ENCODE data around the gene PPP1R12B. TPM values are rescaled to one million over a fixed set of nuclear protein-coding genes. Genes with fewer than 3 reads are reported as not detected.
"Not testable (repeated sequence)": the region's sequence is repeated elsewhere in the genome, so short reads cannot be mapped to it uniquely, and the experiment has no call there.

PPP1R12B gene
- total RNA-seq, 1 experiment from 2014 or later, result 21.2 TPM

GRCh38 chr1:202493112-202493511 is 144.6 kb downstream of the PPP1R12B start:
- H3K4me1 ChIP-seq; H3K4me3 ChIP-seq; DNase-seq; H3K27ac ChIP-seq; H3K9me3 ChIP-seq (replicated peaks); H3K27me3 ChIP-seq: not testable (repeated sequence)
- H3K36me3 ChIP-seq, result peaks cover 12% of the 10 kb centered on the region

- Histone ChIP-seq H3K36me3 (peaks cover 12% of the 10 kb centered on the region), H3K27me3 (no peaks in the 10 kb centered on the region), H3K27ac (no peak overlapping the region), H3K4me1 (no peaks in the 10 kb centered on the region), H3K4me3 (no peak overlapping the region), H3K9me3 (replicated peaks) (no peaks in the 10 kb centered on the region; the same call in 1 of the 2 replicates)
- DNase-seq, result no peak
Measured at GRCh38 chr1:202498542-202498941, 150.0 kb downstream of the PPP1R12B start.

GRCh38 chr1:202499997-202500396 is 151.5 kb downstream of the PPP1R12B start:
- H3K36me3 ChIP-seq, result peaks cover 12% of the 10 kb centered on the region
- H3K27me3 ChIP-seq; H3K27ac ChIP-seq; DNase-seq; H3K4me3 ChIP-seq; H3K9me3 ChIP-seq (replicated peaks); H3K4me1 ChIP-seq: not testable (repeated sequence)

- Histone ChIP-seq H3K27me3 (no peaks in the 10 kb centered on the region), H3K36me3 (peaks cover 5% of the 10 kb centered on the region), H3K27ac (no peak overlapping the region), H3K4me1 (peaks cover 9% of the 10 kb centered on the region), H3K4me3 (no peak overlapping the region), H3K9me3 (replicated peaks) (no peaks in the 10 kb centered on the region; the same call in 1 of the 2 replicates)
- peak; percentile 25 to 66 for DNase-seq
Measured at GRCh38 chr1:202501281-202501680, 152.8 kb downstream of the PPP1R12B start.

GRCh38 chr1:202505356-202505755 is 156.9 kb downstream of the PPP1R12B start:
- no peaks in the 10 kb centered on the region; the same call in 1 of the 2 replicates for H3K9me3 ChIP-seq (replicated peaks)
- no peaks in the 10 kb centered on the region for H3K27me3 ChIP-seq
- peaks cover 9% of the 10 kb centered on the region for H3K4me1 ChIP-seq
- no peak overlapping the region for H3K4me3 ChIP-seq
- H3K27ac ChIP-seq, result no peak overlapping the region
- no peaks in the 10 kb centered on the region for H3K36me3 ChIP-seq
- no peak for DNase-seq

- not testable (repeated sequence) for H3K4me1 ChIP-seq; H3K27me3 ChIP-seq; H3K27ac ChIP-seq; H3K9me3 ChIP-seq (replicated peaks); H3K36me3 ChIP-seq; DNase-seq; H3K4me3 ChIP-seq
Measured at GRCh38 chr1:202505880-202506575, 157.5 kb downstream of the PPP1R12B start.

GRCh38 chr1:202508863-202509262 is 160.4 kb downstream of the PPP1R12B start:
- H3K27me3 ChIP-seq; H3K36me3 ChIP-seq; DNase-seq; H3K4me1 ChIP-seq; H3K9me3 ChIP-seq (replicated peaks); H3K27ac ChIP-seq; H3K4me3 ChIP-seq: not testable (repeated sequence)

- H3K36me3 ChIP-seq; H3K9me3 ChIP-seq (replicated peaks); H3K27ac ChIP-seq; H3K4me1 ChIP-seq; DNase-seq; H3K27me3 ChIP-seq; H3K4me3 ChIP-seq: not testable (repeated sequence)
Measured at GRCh38 chr1:202513875-202514274, 165.4 kb downstream of the PPP1R12B start.

GRCh38 chr1:202516434-202516877 is 168.0 kb downstream of the PPP1R12B start:
- Histone ChIP-seq H3K36me3 (peaks cover 4% of the 10 kb centered on the region; the same call in 1 of the 2 replicates), H3K4me1 (no peaks in the 10 kb centered on the region), H3K27ac (no peak overlapping the region), H3K9me3 (replicated peaks) (no peaks in the 10 kb centered on the region), H3K27me3 (no peaks in the 10 kb centered on the region), H3K4me3 (no peak overlapping the region)
- DNase-seq, result no peak

- not testable (repeated sequence) for H3K4me3 ChIP-seq, H3K27ac ChIP-seq
Measured at GRCh38 chr1:202517146-202517545, 168.6 kb downstream of the PPP1R12B start.

GRCh38 chr1:202518180-202518579 is 169.7 kb downstream of the PPP1R12B start:
- H3K4me3 ChIP-seq; H3K27me3 ChIP-seq; H3K27ac ChIP-seq; DNase-seq; H3K9me3 ChIP-seq (replicated peaks); H3K36me3 ChIP-seq; H3K4me1 ChIP-seq: not testable (repeated sequence)

More at GRCh38 chr1:202517146-202517545, 168.6 kb downstream of the PPP1R12B start:
- not testable (repeated sequence) for H3K4me1 ChIP-seq; DNase-seq; H3K27me3 ChIP-seq; H3K36me3 ChIP-seq; H3K9me3 ChIP-seq (replicated peaks)

- not testable (repeated sequence) for H3K9me3 ChIP-seq (replicated peaks); H3K36me3 ChIP-seq; DNase-seq; H3K27ac ChIP-seq; H3K4me3 ChIP-seq; H3K4me1 ChIP-seq; H3K27me3 ChIP-seq
Measured at GRCh38 chr1:202518905-202519304, 170.4 kb downstream of the PPP1R12B start.

- H3K9me3 ChIP-seq (replicated peaks); H3K27ac ChIP-seq; H3K4me3 ChIP-seq; H3K36me3 ChIP-seq; DNase-seq; H3K27me3 ChIP-seq; H3K4me1 ChIP-seq: not testable (repeated sequence)
Measured at GRCh38 chr1:202520129-202520856, 171.8 kb downstream of the PPP1R12B start.

GRCh38 chr1:202520857-202521216 is 172.3 kb downstream of the PPP1R12B start:
- not testable (repeated sequence) for DNase-seq; H3K27me3 ChIP-seq; H3K9me3 ChIP-seq (replicated peaks); H3K4me1 ChIP-seq; H3K27ac ChIP-seq; H3K4me3 ChIP-seq; H3K36me3 ChIP-seq

- H3K36me3 ChIP-seq; H3K4me3 ChIP-seq; DNase-seq; H3K4me1 ChIP-seq; H3K27ac ChIP-seq; H3K9me3 ChIP-seq (replicated peaks); H3K27me3 ChIP-seq: not testable (repeated sequence)
Measured at GRCh38 chr1:202521484-202521883, 173.0 kb downstream of the PPP1R12B start.

- Histone ChIP-seq H3K4me1 (no peaks in the 10 kb centered on the region), H3K27ac (no peak overlapping the region), H3K36me3 (no peaks in the 10 kb centered on the region), H3K27me3 (no peaks in the 10 kb centered on the region), H3K4me3 (no peak overlapping the region), H3K9me3 (replicated peaks) (no peaks in the 10 kb centered on the region)
- no peak for DNase-seq
Measured at GRCh38 chr1:202521886-202522285, 173.4 kb downstream of the PPP1R12B start.
